SU-DHL-6 (cell line): Measurements from ENCODE around the gene SRPK3.

Source experiments
- H2AFZ ChIP-seq: fragments of 200-600 bp; sonication (generic); 2 replicates; pipeline ENCODE4 v1.6.1; 2014; ENCODE audit warnings: low read depth, mild to moderate bottlenecking, moderate library complexity, mixed read lengths, antibody characterized with exemption, low read length; ENCODE audit not compliant: severe bottlenecking
- H3F3A ChIP-seq: fragments of 200-600 bp; shearing (Covaris generic); 2 replicates; pipeline ENCODE4 v1.6.0; 2016; ENCODE audit warnings: antibody characterized with exemption, mild to moderate bottlenecking; ENCODE audit not compliant: insufficient read depth
- H3K27ac ChIP-seq: fragments of 200-600 bp; sonication (generic); 2 replicates; pipeline ENCODE4 v1.5.1; 2016; ENCODE audit warnings: low read depth, mild to moderate bottlenecking, low read length, moderate library complexity, mixed read lengths
- H3K27me3 ChIP-seq: fragments of 200-600 bp; sonication (generic), shearing (Covaris generic); 2 replicates; pipeline ENCODE4 v1.6.0; 2014; ENCODE audit warnings: mild to moderate bottlenecking, low read length
- H3K36me3 ChIP-seq: fragments of 200-600 bp; sonication (generic); 2 replicates; pipeline ENCODE4 v1.6.1; 2014; ENCODE audit warnings: mild to moderate bottlenecking, low read length, mixed read lengths
- H3K4me2 ChIP-seq: fragments of 300-600, 200-600 bp; shearing (Covaris generic), sonication (generic); 2 replicates; pipeline ENCODE4 v1.6.0; 2014; ENCODE audit warnings: low read length, low read depth, mild to moderate bottlenecking; ENCODE audit not compliant: poor library complexity, severe bottlenecking
- H3K4me3 ChIP-seq: fragments of 200-600 bp; sonication (generic); 2 replicates; pipeline ENCODE4 v1.5.1; 2014; ENCODE audit warnings: antibody characterized with exemption, low read length, mild to moderate bottlenecking, mixed read lengths; ENCODE audit not compliant: insufficient read depth, poor library complexity, severe bottlenecking
- H3K79me2 ChIP-seq: fragments of 200-600 bp; sonication (generic); 2 replicates; pipeline ENCODE4 v1.6.1; 2014; ENCODE audit warnings: mild to moderate bottlenecking, low read length, moderate library complexity; ENCODE audit not compliant: insufficient read depth
- H3K9ac ChIP-seq: fragments of 200-600 bp; sonication (generic); 2 replicates; pipeline ENCODE4 v1.7.0; 2014; ENCODE audit warnings: mild to moderate bottlenecking, low read length
- H3K9me2 ChIP-seq: fragments of 200-600 bp; sonication (generic); replicated peaks from 2 replicates; pipeline ENCODE4 v1.6.1; 2014; ENCODE audit warnings: low read length; ENCODE audit not compliant: insufficient read depth
- H3K9me3 ChIP-seq: fragments of 200-600 bp; sonication (generic); 2 replicates; pipeline ENCODE4 v1.6.1; 2014; ENCODE audit warnings: low read length, mixed read lengths; ENCODE audit not compliant: insufficient read depth
- H4K20me1 ChIP-seq: fragments of 200-600 bp; sonication (generic); 2 replicates; pipeline ENCODE4 v1.6.1; 2014; ENCODE audit warnings: low read depth, mild to moderate bottlenecking, antibody characterized with exemption, low read length, moderate library complexity, mixed read lengths
- EZH2phosphoT487 ChIP-seq: fragments of 200-600 bp; sonication (generic), shearing (Covaris generic); conservative IDR thresholded peaks from 2 replicates; pipeline ENCODE4 v1.6.1; 2018; ENCODE audit warnings: mild to moderate bottlenecking, antibody characterized with exemption, low read length, moderate library complexity, mixed read lengths
- TF ChIP-seq, protein P1 (sequence below): fragments of 200-600 bp; sonication (generic); IDR thresholded peaks from one replicate; pipeline ENCODE4 v1.5.1; 2017; ENCODE audit warnings: antibody characterized with exemption, mild to moderate bottlenecking, low read length, moderate library complexity; ENCODE audit not compliant: insufficient read depth, poor library complexity, severe bottlenecking

SRPK3 gene

GRCh38 chrX:153764786-153765137 is 16.1 kb upstream of the SRPK3 start:
- H3K36me3 ChIP-seq, result no peaks in the 10 kb centered on the region
- no peaks in the 10 kb centered on the region for H4K20me1 ChIP-seq
- no peak overlapping the region for H2AFZ ChIP-seq
- H3K9ac ChIP-seq, result no peak overlapping the region
- H3K9me3 ChIP-seq, result no peaks in the 10 kb centered on the region
- no peaks in the 10 kb centered on the region for H3F3A ChIP-seq
- H3K4me3 ChIP-seq, result no peak overlapping the region
- H3K4me2 ChIP-seq, result no peak overlapping the region
- no peak overlapping the region for H3K27ac ChIP-seq
- H3K27me3 ChIP-seq, result no peaks in the 10 kb centered on the region
- H3K9me2 ChIP-seq, result no peaks in the 10 kb centered on the region
- no peak for TF ChIP-seq EZH2phosphoT487
- TF ChIP-seq, protein P1, sequence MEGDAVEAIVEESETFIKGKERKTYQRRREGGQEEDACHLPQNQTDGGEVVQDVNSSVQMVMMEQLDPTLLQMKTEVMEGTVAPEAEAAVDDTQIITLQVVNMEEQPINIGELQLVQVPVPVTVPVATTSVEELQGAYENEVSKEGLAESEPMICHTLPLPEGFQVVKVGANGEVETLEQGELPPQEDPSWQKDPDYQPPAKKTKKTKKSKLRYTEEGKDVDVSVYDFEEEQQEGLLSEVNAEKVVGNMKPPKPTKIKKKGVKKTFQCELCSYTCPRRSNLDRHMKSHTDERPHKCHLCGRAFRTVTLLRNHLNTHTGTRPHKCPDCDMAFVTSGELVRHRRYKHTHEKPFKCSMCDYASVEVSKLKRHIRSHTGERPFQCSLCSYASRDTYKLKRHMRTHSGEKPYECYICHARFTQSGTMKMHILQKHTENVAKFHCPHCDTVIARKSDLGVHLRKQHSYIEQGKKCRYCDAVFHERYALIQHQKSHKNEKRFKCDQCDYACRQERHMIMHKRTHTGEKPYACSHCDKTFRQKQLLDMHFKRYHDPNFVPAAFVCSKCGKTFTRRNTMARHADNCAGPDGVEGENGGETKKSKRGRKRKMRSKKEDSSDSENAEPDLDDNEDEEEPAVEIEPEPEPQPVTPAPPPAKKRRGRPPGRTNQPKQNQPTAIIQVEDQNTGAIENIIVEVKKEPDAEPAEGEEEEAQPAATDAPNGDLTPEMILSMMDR, result no peak
- H3K79me2 ChIP-seq, result no peaks in the 10 kb centered on the region

- no peaks in the 10 kb centered on the region for H3K36me3 ChIP-seq
- no peak overlapping the region for H3K9ac ChIP-seq
- no peaks in the 10 kb centered on the region for H3K9me3 ChIP-seq
- no peaks in the 10 kb centered on the region for H4K20me1 ChIP-seq
- no peak overlapping the region for H3K4me3 ChIP-seq
- H3F3A ChIP-seq, result no peaks in the 10 kb centered on the region
- no peaks in the 10 kb centered on the region for H3K27me3 ChIP-seq
- no peak overlapping the region for H2AFZ ChIP-seq
- no peak overlapping the region for H3K4me2 ChIP-seq
- no peaks in the 10 kb centered on the region for H3K9me2 ChIP-seq
- no peaks in the 10 kb centered on the region for H3K79me2 ChIP-seq
- no peak for TF ChIP-seq EZH2phosphoT487
- TF ChIP-seq, protein P1, result no peak
- no peak overlapping the region for H3K27ac ChIP-seq
These were observed 15.4 kb upstream of the SRPK3 start for GRCh38 chrX:153765138-153766079.

DNA sequence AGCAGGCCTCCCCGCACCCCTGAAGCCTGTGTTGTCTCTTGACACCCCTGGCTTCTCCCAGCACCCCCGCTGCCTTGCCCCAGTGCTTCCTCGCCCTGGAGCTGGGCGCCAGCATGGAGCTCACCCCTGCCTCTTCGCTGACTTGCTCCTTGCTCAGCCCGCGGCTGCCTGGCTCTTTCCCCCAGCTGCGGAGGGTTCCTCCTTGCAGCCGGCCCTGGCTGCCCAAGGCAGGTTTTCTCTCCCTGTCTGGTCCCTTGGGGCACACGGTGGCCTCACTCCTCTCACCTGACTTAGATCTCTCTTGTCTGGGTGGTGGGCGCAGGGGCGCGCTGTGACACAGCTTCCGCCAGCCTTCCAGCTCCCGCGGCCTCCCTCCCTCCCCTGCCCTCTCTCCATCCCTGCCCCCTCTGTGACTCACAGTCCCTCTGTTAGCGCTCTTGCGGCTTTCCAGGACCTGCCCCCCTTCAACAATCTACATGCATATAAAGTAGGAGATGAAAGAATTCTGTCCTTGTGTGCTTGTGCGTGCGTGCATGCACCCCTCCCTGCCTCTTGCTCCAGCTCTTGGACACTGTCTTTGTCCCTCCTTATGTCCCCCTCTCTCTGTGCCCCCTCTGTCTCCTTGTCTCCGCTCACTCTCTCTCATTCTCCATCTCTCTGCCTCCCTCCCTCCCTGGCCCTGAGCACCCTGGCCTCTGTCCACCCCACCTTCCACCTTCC is 14.6 kb upstream of the SRPK3 start:
- Histone ChIP-seq H3K36me3 (no peaks in the 10 kb centered on the region), H3K9me3 (no peaks in the 10 kb centered on the region), H3K4me2 (no peak overlapping the region), H3K27ac (no peak overlapping the region), H4K20me1 (no peaks in the 10 kb centered on the region), H2AFZ (no peak overlapping the region), H3K79me2 (no peaks in the 10 kb centered on the region), H3F3A (no peaks in the 10 kb centered on the region), H3K9ac (no peak overlapping the region), H3K27me3 (no peaks in the 10 kb centered on the region), H3K9me2 (no peaks in the 10 kb centered on the region), H3K4me3 (no peak overlapping the region)
- TF ChIP-seq, protein P1, result no peak
- TF ChIP-seq EZH2phosphoT487, result no peak
